CD8-positive, alpha-beta memory T cell (primary cell): ENCODE results near the gene RPA1. TPM values are rescaled to one million over a fixed set of nuclear protein-coding genes. Genes with fewer than 3 reads are reported as not detected.

ENCODE experiments used
- CTCF ChIA-PET: fragments of 350-600 bp; sonication (Branson Sonifier 250); formaldehyde crosslinking; loops from one replicate; lab custom pipeline; 2021; ENCODE audit warnings: antibody characterized with exemption; lab: Charles Lee
- POLR2A ChIA-PET: fragments of 350-600 bp; sonication (Branson Sonifier 250); formaldehyde crosslinking; loops from one replicate; lab custom pipeline; 2021; ENCODE audit warnings: antibody characterized with exemption; lab: Charles Lee
- DNase-seq, 5 donors: peaks; one replicate each; pipeline versions ENCODE4 v3.0.0 to v3.0.0-alpha.2; 2020 to 2022; ENCODE audit warnings: mixed read lengths in 1 of 5
- H3K27ac ChIP-seq: one replicate; pipeline ENCODE4 v1.7.0; 2013; ENCODE audit warnings: low read depth, mild to moderate bottlenecking, low read length, moderate library complexity
- H3K27me3 ChIP-seq: 2 replicates; pipeline ENCODE4 v1.7.0; 2013; ENCODE audit warnings: low read length, mild to moderate bottlenecking; ENCODE audit not compliant: insufficient read depth, poor library complexity, severe bottlenecking
- H3K36me3 ChIP-seq: 2 replicates; pipeline ENCODE4 v1.7.0; 2013; ENCODE audit warnings: mild to moderate bottlenecking, low read length, moderate library complexity; ENCODE audit not compliant: insufficient read depth
- H3K4me1 ChIP-seq: 2 replicates; pipeline ENCODE4 v1.7.0; 2013; ENCODE audit warnings: mild to moderate bottlenecking, low read length, moderate library complexity; ENCODE audit not compliant: insufficient read depth
- H3K4me3 ChIP-seq: 2 replicates; pipeline ENCODE4 v1.7.0; 2013; ENCODE audit warnings: mild to moderate bottlenecking, low read length
- H3K9me3 ChIP-seq: 2 replicates; pipeline ENCODE4 v1.7.0; 2013; ENCODE audit warnings: mild to moderate bottlenecking, low read length
- H3K27ac Mint-ChIP-seq, 8 donors: one replicate each; pipeline ENCODE4 v1.8.0; 2020 to 2021; ENCODE audit warnings: mixed read lengths in 8 of 8, mild to moderate bottlenecking in 6 of 8, inconsistent platforms in 3 of 8, moderate library complexity in 3 of 8
- H3K27me3 Mint-ChIP-seq, 2 donors: one replicate each; pipeline ENCODE4 v1.8.0; 2020 to 2021; ENCODE audit warnings: mixed read lengths in 2 of 2, mild to moderate bottlenecking in 1 of 2, moderate library complexity in 1 of 2
- H3K36me3 Mint-ChIP-seq, 3 donors: one replicate each; pipeline ENCODE4 v1.8.0; 2020 to 2021; ENCODE audit warnings: mixed read lengths in 3 of 3, inconsistent platforms in 1 of 3, mild to moderate bottlenecking in 1 of 3
- H3K4me1 Mint-ChIP-seq, 3 donors: one replicate each; pipeline ENCODE4 v1.8.0; 2020 to 2021; ENCODE audit warnings: mixed read lengths in 3 of 3, inconsistent platforms in 1 of 3, mild to moderate bottlenecking in 1 of 3
- H3K4me3 Mint-ChIP-seq, 7 donors: one replicate each; pipeline ENCODE4 v1.8.0; 2020 to 2021; ENCODE audit warnings: mixed read lengths in 7 of 7, mild to moderate bottlenecking in 6 of 7, moderate library complexity in 4 of 7, inconsistent platforms in 2 of 7
- H3K9me3 Mint-ChIP-seq, 5 donors: one replicate each; pipeline ENCODE4 v1.8.0; 2020 to 2022; ENCODE audit warnings: mixed read lengths in 5 of 5, mild to moderate bottlenecking in 3 of 5, moderate library complexity in 2 of 5, inconsistent platforms in 1 of 5
- polyA plus RNA-seq: library from polyadenylated mRNA; unstranded; fragments of 300-500 nt; fragmentation: Illumina TruSeq; gene quantifications from one replicate; pipeline ENCODE4 v1.2.3, GENCODE V29; 2021
- total RNA-seq, 2 experiments: library from RNA; stranded (reverse); gene quantifications; one replicate each; pipeline ENCODE4 v1.2.3, GENCODE V29; 2021

RPA1 gene
- total and polyA plus RNA-seq, 3 experiments from 2014 or later, result 92.3 to 192 (median 168) TPM

- H3K4me3 Mint-ChIP-seq, result no peak overlapping the region
- H3K27ac ChIP-seq, result no peak overlapping the region
- no peak overlapping the region for H3K4me3 ChIP-seq
- H3K9me3 ChIP-seq, result no peaks in the 10 kb centered on the region
- peaks cover 9% of the 10 kb centered on the region for H3K4me1 ChIP-seq
- peaks cover 29% of the 10 kb centered on the region for H3K27me3 ChIP-seq
- H3K36me3 Mint-ChIP-seq, result no peaks in the 10 kb centered on the region
- H3K27ac Mint-ChIP-seq, result no peak overlapping the region
- ChIA-PET CTCF (no interaction called here), POLR2A (no interaction called here)
- no peaks in the 10 kb centered on the region for H3K9me3 Mint-ChIP-seq
- no peak for DNase-seq
- no peaks in the 10 kb centered on the region for H3K36me3 ChIP-seq
- peaks cover 25 to 53% of the 10 kb centered on the region in 2 donors for H3K27me3 Mint-ChIP-seq
- H3K4me1 Mint-ChIP-seq, result peaks cover 4 to 14% (median 6%) of the 10 kb centered on the region in 3 donors
Measured at GRCh38 chr17:1905190-1905913, 75.5 kb downstream of the RPA1 start.

- Mint-ChIP-seq H3K27me3 (peaks cover 25 to 60% of the 10 kb centered on the region in 2 donors), H3K4me3 (no peak overlapping the region), H3K4me1 (peaks cover 4 to 14% (median 6%) of the 10 kb centered on the region in 3 donors), H3K9me3 (no peaks in the 10 kb centered on the region), H3K36me3 (no peaks in the 10 kb centered on the region), H3K27ac (no peak overlapping the region)
- no peak for DNase-seq
- peaks cover 29% of the 10 kb centered on the region for H3K27me3 ChIP-seq
- CTCF ChIA-PET, result no interaction called here
- H3K4me3 ChIP-seq, result no peak overlapping the region
- H3K36me3 ChIP-seq, result no peaks in the 10 kb centered on the region
- H3K9me3 ChIP-seq, result no peaks in the 10 kb centered on the region
- peaks cover 9% of the 10 kb centered on the region for H3K4me1 ChIP-seq
- POLR2A ChIA-PET, result no interaction called here
- no peak overlapping the region for H3K27ac ChIP-seq
Measured at GRCh38 chr17:1906662-1907101, 76.9 kb downstream of the RPA1 start.

GRCh38 chr17:1907216-1907631, 77.4 kb downstream of the RPA1 start:
- ChIA-PET POLR2A (no interaction called here), CTCF (no interaction called here)
- Mint-ChIP-seq H3K36me3 (no peaks in the 10 kb centered on the region), H3K9me3 (no peaks in the 10 kb centered on the region), H3K27ac (peak overlapping the region in 1 of 8 donors; percentile 47), H3K4me1 (peaks cover 4 to 14% (median 6%) of the 10 kb centered on the region in 3 donors), H3K27me3 (peaks cover 29 to 65% of the 10 kb centered on the region in 2 donors), H3K4me3 (no peak overlapping the region)
- DNase-seq, result no peak
- Histone ChIP-seq H3K36me3 (no peaks in the 10 kb centered on the region), H3K4me1 (peaks cover 9% of the 10 kb centered on the region), H3K9me3 (no peaks in the 10 kb centered on the region), H3K27ac (no peak overlapping the region), H3K27me3 (peaks cover 30% of the 10 kb centered on the region), H3K4me3 (no peak overlapping the region)

GRCh38 chr17:1907909-1908698, 78.3 kb downstream of the RPA1 start:
- peaks cover 30 to 70% of the 10 kb centered on the region in 2 donors for H3K27me3 Mint-ChIP-seq
- H3K4me1 ChIP-seq, result peaks cover 9% of the 10 kb centered on the region

GRCh38 chr17:1908699-1909309, 79.0 kb downstream of the RPA1 start:
- peak in 2 of 5 donors; percentile 5 to 34 for DNase-seq
- Mint-ChIP-seq H3K27me3 (peaks cover 32 to 73% of the 10 kb centered on the region in 2 donors), H3K4me1 (peaks cover 4 to 14% (median 6%) of the 10 kb centered on the region in 3 donors), H3K36me3 (no peaks in the 10 kb centered on the region), H3K9me3 (no peaks in the 10 kb centered on the region), H3K27ac (no peak overlapping the region), H3K4me3 (peak overlapping the region; percentile 5 to 61 (median 28))
- no peak overlapping the region for H3K27ac ChIP-seq
- H3K27me3 ChIP-seq, result peaks cover 33% of the 10 kb centered on the region
- ChIA-PET CTCF (interaction anchor here (2.2 kb wide), 1 partner anchor 10 kb away, joined by 6 read pairs; no protein-coding TSS in a partner anchor), POLR2A (no interaction called here)
- no peaks in the 10 kb centered on the region for H3K9me3 ChIP-seq
- H3K4me1 ChIP-seq, result peaks cover 9% of the 10 kb centered on the region
- H3K4me3 ChIP-seq, result peak overlapping the region; percentile 24
- H3K36me3 ChIP-seq, result no peaks in the 10 kb centered on the region

More at GRCh38 chr17:1907909-1908698, 78.3 kb downstream of the RPA1 start:
- no peak overlapping the region for H3K27ac ChIP-seq
- POLR2A ChIA-PET, result no interaction called here
- peak overlapping the region; percentile 24 for H3K4me3 ChIP-seq
- no peaks in the 10 kb centered on the region for H3K9me3 Mint-ChIP-seq
- H3K36me3 ChIP-seq, result no peaks in the 10 kb centered on the region
- peak overlapping the region in 5 of 7 donors; percentile 16 to 54 (median 28) for H3K4me3 Mint-ChIP-seq
- H3K27ac Mint-ChIP-seq, result no peak overlapping the region
- CTCF ChIA-PET, result interaction anchor here (2.2 kb wide), 1 partner anchor 11 kb away, joined by 6 read pairs; no protein-coding TSS in a partner anchor
- no peaks in the 10 kb centered on the region for H3K9me3 ChIP-seq
- H3K27me3 ChIP-seq, result peaks cover 33% of the 10 kb centered on the region
- H3K36me3 Mint-ChIP-seq, result no peaks in the 10 kb centered on the region
- DNase-seq, result peak in 1 of 5 donors; percentile 14
- H3K4me1 Mint-ChIP-seq, result peaks cover 4 to 14% (median 6%) of the 10 kb centered on the region in 3 donors

- H3K27ac Mint-ChIP-seq, result no peak overlapping the region
- ChIA-PET CTCF (interaction anchor here (2.2 kb wide), 1 partner anchor 9 kb away, joined by 6 read pairs; no protein-coding TSS in a partner anchor), POLR2A (no interaction called here)
- Histone ChIP-seq H3K4me1 (peaks cover 9% of the 10 kb centered on the region), H3K4me3 (no peak overlapping the region), H3K27me3 (peaks cover 33% of the 10 kb centered on the region), H3K27ac (no peak overlapping the region), H3K9me3 (no peaks in the 10 kb centered on the region), H3K36me3 (no peaks in the 10 kb centered on the region)
- no peak for DNase-seq
- H3K4me3 Mint-ChIP-seq, result no peak overlapping the region
- H3K4me1 Mint-ChIP-seq, result peaks cover 4 to 14% (median 6%) of the 10 kb centered on the region in 3 donors
- no peaks in the 10 kb centered on the region for H3K36me3 Mint-ChIP-seq
- peaks cover 35 to 74% of the 10 kb centered on the region in 2 donors for H3K27me3 Mint-ChIP-seq
- H3K9me3 Mint-ChIP-seq, result no peaks in the 10 kb centered on the region
Measured at GRCh38 chr17:1909985-1910384, 80.2 kb downstream of the RPA1 start.

GRCh38 chr17:1912146-1912545, 82.3 kb downstream of the RPA1 start:
- no peaks in the 10 kb centered on the region for H3K36me3 Mint-ChIP-seq
- H3K27ac Mint-ChIP-seq, result no peak overlapping the region
- ChIA-PET POLR2A (no interaction called here), CTCF (no interaction called here)
- Histone ChIP-seq H3K4me3 (no peak overlapping the region), H3K36me3 (no peaks in the 10 kb centered on the region), H3K27me3 (peaks cover 28% of the 10 kb centered on the region), H3K9me3 (no peaks in the 10 kb centered on the region), H3K4me1 (peaks cover 9% of the 10 kb centered on the region), H3K27ac (no peak overlapping the region)
- H3K27me3 Mint-ChIP-seq, result peaks cover 32 to 62% of the 10 kb centered on the region in 2 donors
- no peak overlapping the region for H3K4me3 Mint-ChIP-seq
- peaks cover 4 to 10% (median 6%) of the 10 kb centered on the region in 3 donors for H3K4me1 Mint-ChIP-seq
- H3K9me3 Mint-ChIP-seq, result no peaks in the 10 kb centered on the region
- DNase-seq, result no peak
